MM.1S (cell line): Measurements from ENCODE around the gene TMEM106A.

Source experiments
- EZH2 ChIP-seq: fragments of 300-600 bp; sonication (generic); optimal IDR thresholded peaks from 2 replicates; pipeline ENCODE3; 2017; ENCODE audit warnings: low read depth, mild to moderate bottlenecking, antibody characterized with exemption, low read length, mixed read lengths
- TF ChIP-seq, protein P1 (sequence below): fragments of 300-600 bp; sonication (generic); IDR thresholded peaks from 2 replicates; pipeline ENCODE4 v1.5.1; 2016; ENCODE audit warnings: antibody characterized with exemption, low read length, mixed read lengths

DNA sequence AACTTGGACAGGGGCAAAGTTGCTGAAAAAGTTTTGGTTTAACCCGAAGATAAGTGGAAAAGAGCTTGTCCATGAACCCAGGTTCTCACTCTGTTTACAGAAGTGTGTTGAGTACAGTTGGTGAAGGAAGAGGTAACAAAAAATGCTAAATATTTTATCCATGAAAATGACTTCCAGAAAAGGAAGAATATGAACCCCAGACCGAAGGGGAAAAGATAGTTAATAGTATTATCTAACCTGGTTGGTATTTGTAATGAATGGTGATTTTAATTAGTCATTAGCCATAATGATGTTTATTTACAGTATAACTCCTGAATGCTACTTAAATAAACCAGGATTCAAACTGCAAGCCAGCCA lies 574 bp upstream of the TMEM106A start:
- TF ChIP-seq, protein P1, sequence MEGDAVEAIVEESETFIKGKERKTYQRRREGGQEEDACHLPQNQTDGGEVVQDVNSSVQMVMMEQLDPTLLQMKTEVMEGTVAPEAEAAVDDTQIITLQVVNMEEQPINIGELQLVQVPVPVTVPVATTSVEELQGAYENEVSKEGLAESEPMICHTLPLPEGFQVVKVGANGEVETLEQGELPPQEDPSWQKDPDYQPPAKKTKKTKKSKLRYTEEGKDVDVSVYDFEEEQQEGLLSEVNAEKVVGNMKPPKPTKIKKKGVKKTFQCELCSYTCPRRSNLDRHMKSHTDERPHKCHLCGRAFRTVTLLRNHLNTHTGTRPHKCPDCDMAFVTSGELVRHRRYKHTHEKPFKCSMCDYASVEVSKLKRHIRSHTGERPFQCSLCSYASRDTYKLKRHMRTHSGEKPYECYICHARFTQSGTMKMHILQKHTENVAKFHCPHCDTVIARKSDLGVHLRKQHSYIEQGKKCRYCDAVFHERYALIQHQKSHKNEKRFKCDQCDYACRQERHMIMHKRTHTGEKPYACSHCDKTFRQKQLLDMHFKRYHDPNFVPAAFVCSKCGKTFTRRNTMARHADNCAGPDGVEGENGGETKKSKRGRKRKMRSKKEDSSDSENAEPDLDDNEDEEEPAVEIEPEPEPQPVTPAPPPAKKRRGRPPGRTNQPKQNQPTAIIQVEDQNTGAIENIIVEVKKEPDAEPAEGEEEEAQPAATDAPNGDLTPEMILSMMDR: no peak
- TF ChIP-seq EZH2: no peak
